ENCODE measurements around the gene CER1. TPM values are rescaled to one million over a fixed set of nuclear protein-coding genes. Genes with fewer than 3 reads are reported as not detected.

CER1 gene
- total and polyA plus RNA-seq, 2 donors (not counting 1 experiment from before 2014, with no cell fraction given): not detected

GRCh38 chr9:14744768-14745167, 22.2 kb upstream of the CER1 start:
- no peaks in the 10 kb centered on the region for H3K79me2 ChIP-seq (ENCODE audit: control insufficient read depth, insufficient read depth, low read length)
- H2AFZ ChIP-seq (ENCODE audit: low read length): no peak overlapping the region
- H3K27me3 ChIP-seq (ENCODE audit: control insufficient read depth, insufficient read depth, low read length): no peaks in the 10 kb centered on the region
- H3K36me3 ChIP-seq (ENCODE audit: control insufficient read depth, insufficient read depth, low read length): no peaks in the 10 kb centered on the region
- no peaks in the 10 kb centered on the region for H3K9me3 ChIP-seq (ENCODE audit: control insufficient read depth, insufficient read depth, low read depth, low read length)
- TF ChIP-seq CTCF (conservative IDR thresholded peaks at IDR 0.05 in 1 of 2, IDR thresholded peaks at IDR 0.05 in 1 of 2; ENCODE audit: low read depth in 1 of 2, low read length in 2 of 2): no peak
- TF ChIP-seq EZH2 (IDR thresholded peaks at IDR 0.05; ENCODE audit: low read length, missing control alignments): no peak
- no peaks in the 10 kb centered on the region for H3K4me1 ChIP-seq (ENCODE audit: control insufficient read depth, extremely low read depth, insufficient read depth, low read length)
- DNase-seq (ENCODE audit: low read depth in 2 of 2): no peak
- H3K4me2 ChIP-seq (ENCODE audit: extremely low read depth, insufficient read depth, low read length): no peak overlapping the region
- H3K27ac ChIP-seq (ENCODE audit: insufficient read depth, low read length): no peak overlapping the region
- no peak overlapping the region for H3K4me3 ChIP-seq (replicated peaks in 1 of 4; ENCODE audit: control extremely low read depth in 1 of 4, insufficient read depth in 1 of 4, low read depth in 3 of 4, low read length in 4 of 4)
- H3K9ac ChIP-seq (ENCODE audit: insufficient read depth, low read length): no peak overlapping the region
- H4K20me1 ChIP-seq (ENCODE audit: control insufficient read depth, extremely low read depth, insufficient read depth, low read length): no peaks in the 10 kb centered on the region

- Histone ChIP-seq H3K4me3 (replicated peaks in 1 of 4; ENCODE audit: control extremely low read depth in 1 of 4, insufficient read depth in 1 of 4, low read depth in 3 of 4, low read length in 4 of 4) (no peak overlapping the region), H3K79me2 (ENCODE audit: control insufficient read depth, insufficient read depth, low read length) (no peaks in the 10 kb centered on the region), H3K4me2 (ENCODE audit: extremely low read depth, insufficient read depth, low read length) (no peak overlapping the region), H3K36me3 (ENCODE audit: control insufficient read depth, insufficient read depth, low read length) (no peaks in the 10 kb centered on the region), H3K9ac (ENCODE audit: insufficient read depth, low read length) (no peak overlapping the region), H2AFZ (ENCODE audit: low read length) (no peak overlapping the region), H3K9me3 (ENCODE audit: control insufficient read depth, insufficient read depth, low read depth, low read length) (no peaks in the 10 kb centered on the region), H3K27me3 (ENCODE audit: control insufficient read depth, insufficient read depth, low read length) (no peaks in the 10 kb centered on the region), H4K20me1 (ENCODE audit: control insufficient read depth, extremely low read depth, insufficient read depth, low read length) (no peaks in the 10 kb centered on the region), H3K4me1 (ENCODE audit: control insufficient read depth, extremely low read depth, insufficient read depth, low read length) (no peaks in the 10 kb centered on the region), H3K27ac (ENCODE audit: insufficient read depth, low read length) (no peak overlapping the region)
- no peak for DNase-seq (ENCODE audit: low read depth in 2 of 2)
- TF ChIP-seq CTCF (conservative IDR thresholded peaks at IDR 0.05 in 1 of 2, IDR thresholded peaks at IDR 0.05 in 1 of 2; ENCODE audit: low read depth in 1 of 2, low read length in 2 of 2) (no peak), EZH2 (IDR thresholded peaks at IDR 0.05; ENCODE audit: low read length, missing control alignments) (no peak)
Measured at GRCh38 chr9:14741369-14741768, 18.8 kb upstream of the CER1 start.

GRCh38 chr9:14733133-14733532, 10.6 kb upstream of the CER1 start:
- Histone ChIP-seq H3K36me3 (ENCODE audit: control insufficient read depth, insufficient read depth, low read length) (no peaks in the 10 kb centered on the region), H3K4me2 (ENCODE audit: extremely low read depth, insufficient read depth, low read length) (no peak overlapping the region), H3K9me3 (ENCODE audit: control insufficient read depth, insufficient read depth, low read depth, low read length) (no peaks in the 10 kb centered on the region), H3K4me3 (replicated peaks in 1 of 4; ENCODE audit: control extremely low read depth in 1 of 4, insufficient read depth in 1 of 4, low read depth in 3 of 4, low read length in 4 of 4) (no peak overlapping the region), H4K20me1 (ENCODE audit: control insufficient read depth, extremely low read depth, insufficient read depth, low read length) (no peaks in the 10 kb centered on the region), H3K27ac (ENCODE audit: insufficient read depth, low read length) (no peak overlapping the region), H2AFZ (ENCODE audit: low read length) (no peak overlapping the region), H3K9ac (ENCODE audit: insufficient read depth, low read length) (no peak overlapping the region), H3K79me2 (ENCODE audit: control insufficient read depth, insufficient read depth, low read length) (no peaks in the 10 kb centered on the region), H3K27me3 (ENCODE audit: control insufficient read depth, insufficient read depth, low read length) (no peaks in the 10 kb centered on the region), H3K4me1 (ENCODE audit: control insufficient read depth, extremely low read depth, insufficient read depth, low read length) (no peaks in the 10 kb centered on the region)
- no peak for TF ChIP-seq CTCF (conservative IDR thresholded peaks at IDR 0.05 in 1 of 2, IDR thresholded peaks at IDR 0.05 in 1 of 2; ENCODE audit: low read depth in 1 of 2, low read length in 2 of 2)
- no peak for TF ChIP-seq EZH2 (IDR thresholded peaks at IDR 0.05; ENCODE audit: low read length, missing control alignments)
- DNase-seq (ENCODE audit: low read depth in 2 of 2): no peak
